ENCODE measurements around the gene DRP2. TPM values are rescaled to one million over a fixed set of nuclear protein-coding genes. Genes with fewer than 3 reads are reported as not detected.
A peak's percentile ranks its signal among the peaks of the same experiment; 100 is the strongest.

DRP2 gene
- total and polyA plus RNA-seq, 2 donors (not counting 1 experiment from before 2014, with no cell fraction given) = 0.50 to 0.59 TPM

DNA sequence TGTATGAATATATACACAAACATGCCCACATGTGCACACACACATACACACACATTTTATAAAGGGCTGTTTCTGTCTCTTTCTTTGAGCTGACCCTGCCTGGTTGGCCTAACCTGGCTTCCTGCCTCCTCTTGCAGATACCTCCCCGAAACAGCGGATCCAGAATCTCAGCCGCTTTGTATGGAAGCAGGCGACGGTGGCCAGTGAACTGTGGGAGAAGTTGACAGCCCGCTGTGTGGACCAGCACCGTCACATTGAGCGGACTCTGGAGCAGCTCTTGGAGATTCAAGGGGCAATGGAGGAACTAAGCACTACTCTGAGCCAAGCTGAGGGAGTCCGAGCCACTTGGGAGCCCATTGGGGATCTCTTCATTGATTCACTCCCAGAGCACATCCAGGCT lies 21.9 kb downstream of the DRP2 start:
- DNase-seq (ENCODE audit: low read depth in 2 of 2) = no peak
- Histone ChIP-seq H3K79me2 (ENCODE audit: control insufficient read depth, insufficient read depth, low read length) (no peaks in the 10 kb centered on the region), H3K4me1 (ENCODE audit: control insufficient read depth, extremely low read depth, insufficient read depth, low read length) (no peaks in the 10 kb centered on the region), H3K27ac (ENCODE audit: insufficient read depth, low read length) (no peak overlapping the region), H3K9ac (ENCODE audit: insufficient read depth, low read length) (no peak overlapping the region), H4K20me1 (ENCODE audit: control insufficient read depth, extremely low read depth, insufficient read depth, low read length) (no peaks in the 10 kb centered on the region), H3K4me2 (ENCODE audit: extremely low read depth, insufficient read depth, low read length) (no peak overlapping the region), H3K4me3 (replicated peaks in 1 of 4; ENCODE audit: control extremely low read depth in 1 of 4, insufficient read depth in 1 of 4, low read depth in 3 of 4, low read length in 4 of 4) (no peak overlapping the region), H2AFZ (ENCODE audit: low read length) (no peak overlapping the region), H3K9me3 (ENCODE audit: control insufficient read depth, insufficient read depth, low read depth, low read length) (no peaks in the 10 kb centered on the region), H3K27me3 (ENCODE audit: control insufficient read depth, insufficient read depth, low read length) (no peaks in the 10 kb centered on the region), H3K36me3 (ENCODE audit: control insufficient read depth, insufficient read depth, low read length) (no peaks in the 10 kb centered on the region)
- no peak for TF ChIP-seq CTCF (conservative IDR thresholded peaks at IDR 0.05 in 1 of 2, IDR thresholded peaks at IDR 0.05 in 1 of 2; ENCODE audit: low read depth in 1 of 2, low read length in 2 of 2)
- TF ChIP-seq EZH2 (IDR thresholded peaks at IDR 0.05; ENCODE audit: low read length, missing control alignments) = no peak

GRCh38 chrX:101252634-101253033 lies 33.0 kb downstream of the DRP2 start:
- Histone ChIP-seq H3K79me2 (ENCODE audit: control insufficient read depth, insufficient read depth, low read length) (no peaks in the 10 kb centered on the region), H3K4me3 (replicated peaks in 1 of 4; ENCODE audit: control extremely low read depth in 1 of 4, insufficient read depth in 1 of 4, low read depth in 3 of 4, low read length in 4 of 4) (no peak overlapping the region), H3K4me1 (ENCODE audit: control insufficient read depth, extremely low read depth, insufficient read depth, low read length) (peaks cover 2% of the 10 kb centered on the region), H3K27me3 (ENCODE audit: control insufficient read depth, insufficient read depth, low read length) (no peaks in the 10 kb centered on the region), H3K27ac (ENCODE audit: insufficient read depth, low read length) (no peak overlapping the region), H3K9me3 (ENCODE audit: control insufficient read depth, insufficient read depth, low read depth, low read length) (no peaks in the 10 kb centered on the region), H4K20me1 (ENCODE audit: control insufficient read depth, extremely low read depth, insufficient read depth, low read length) (no peaks in the 10 kb centered on the region), H3K4me2 (ENCODE audit: extremely low read depth, insufficient read depth, low read length) (no peak overlapping the region), H3K9ac (ENCODE audit: insufficient read depth, low read length) (no peak overlapping the region), H3K36me3 (ENCODE audit: control insufficient read depth, insufficient read depth, low read length) (no peaks in the 10 kb centered on the region), H2AFZ (ENCODE audit: low read length) (no peak overlapping the region)
- DNase-seq (ENCODE audit: low read depth in 2 of 2) = no peak
- TF ChIP-seq EZH2 (IDR thresholded peaks at IDR 0.05; ENCODE audit: low read length, missing control alignments) = no peak
- no peak for TF ChIP-seq CTCF (conservative IDR thresholded peaks at IDR 0.05 in 1 of 2, IDR thresholded peaks at IDR 0.05 in 1 of 2; ENCODE audit: low read depth in 1 of 2, low read length in 2 of 2)

DNA sequence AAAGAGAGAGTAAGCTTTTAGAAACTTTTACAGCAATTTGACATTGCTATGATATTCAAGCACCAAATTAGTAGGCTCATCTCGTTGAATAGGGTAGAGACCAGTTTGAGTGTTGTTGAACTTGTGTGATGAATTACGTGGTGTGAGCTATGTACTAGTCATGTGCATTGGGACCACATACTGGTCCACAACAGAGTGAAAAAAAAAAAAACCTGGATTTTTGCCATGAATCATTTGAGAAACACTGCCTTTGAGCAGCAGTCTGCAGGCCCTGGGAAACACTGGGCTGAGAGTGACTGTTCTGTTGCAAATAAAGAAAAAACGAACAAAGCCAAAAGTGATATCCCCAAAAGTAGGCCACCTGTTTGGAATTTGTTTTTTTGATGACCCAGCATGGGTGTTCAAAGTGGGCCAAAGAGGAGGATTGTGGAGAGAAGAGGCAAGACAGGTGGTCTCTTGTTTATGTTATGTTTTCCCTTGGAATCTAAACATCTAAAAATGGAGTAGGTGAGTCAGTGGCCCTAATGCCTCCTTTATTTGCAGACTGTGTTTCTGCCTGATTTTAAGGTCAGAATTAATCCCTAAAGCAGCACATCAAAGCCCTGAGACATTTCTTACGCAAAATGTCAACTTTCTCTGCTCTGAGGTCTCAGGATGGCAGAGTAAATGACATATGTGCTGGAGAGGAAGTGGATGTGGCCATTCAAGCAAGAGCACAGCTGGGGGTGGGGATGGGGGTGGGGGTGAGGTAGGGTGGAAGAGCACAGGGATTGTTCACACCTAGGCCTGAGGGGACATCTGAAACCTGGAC lies 38.1 kb downstream of the DRP2 start:
- TF ChIP-seq CTCF (conservative IDR thresholded peaks at IDR 0.05 in 1 of 2, IDR thresholded peaks at IDR 0.05 in 1 of 2; ENCODE audit: low read depth in 1 of 2, low read length in 2 of 2) = no peak
- TF ChIP-seq EZH2 (IDR thresholded peaks at IDR 0.05; ENCODE audit: low read length, missing control alignments) = no peak
- Histone ChIP-seq H3K9me3 (ENCODE audit: control insufficient read depth, insufficient read depth, low read depth, low read length) (no peaks in the 10 kb centered on the region), H4K20me1 (ENCODE audit: control insufficient read depth, extremely low read depth, insufficient read depth, low read length) (no peaks in the 10 kb centered on the region), H3K79me2 (ENCODE audit: control insufficient read depth, insufficient read depth, low read length) (no peaks in the 10 kb centered on the region), H3K36me3 (ENCODE audit: control insufficient read depth, insufficient read depth, low read length) (no peaks in the 10 kb centered on the region), H3K4me3 (replicated peaks in 1 of 4; ENCODE audit: control extremely low read depth in 1 of 4, insufficient read depth in 1 of 4, low read depth in 3 of 4, low read length in 4 of 4) (no peak overlapping the region), H3K9ac (ENCODE audit: insufficient read depth, low read length) (no peak overlapping the region), H3K4me2 (ENCODE audit: extremely low read depth, insufficient read depth, low read length) (no peak overlapping the region), H3K27me3 (ENCODE audit: control insufficient read depth, insufficient read depth, low read length) (no peaks in the 10 kb centered on the region), H2AFZ (ENCODE audit: low read length) (no peak overlapping the region), H3K4me1 (ENCODE audit: control insufficient read depth, extremely low read depth, insufficient read depth, low read length) (peaks cover 2% of the 10 kb centered on the region), H3K27ac (ENCODE audit: insufficient read depth, low read length) (no peak overlapping the region)
- DNase-seq (ENCODE audit: low read depth in 2 of 2) = peak; percentile 28 to 62
